BJ (cell line): ENCODE data around the gene MYADML2. TPM values are rescaled to one million over a fixed set of nuclear protein-coding genes. Genes with fewer than 3 reads are reported as not detected.
A peak's percentile ranks its signal among the peaks of the same experiment; 100 is the strongest.
"Not testable (repeated sequence)": the region's sequence is repeated elsewhere in the genome, so short reads cannot be mapped to it uniquely, and the experiment has no call there.

Experiments used
- CTCF ChIA-PET: fragments of 350-600 bp; formaldehyde crosslinking; extraction: SDS; loops from one replicate; lab custom pipeline; 2021; ENCODE audit warnings: antibody characterized with exemption, inconsistent platforms; lab: Yijun Ruan, JAX
- POLR2A ChIA-PET: fragments of 300-600 bp; sonication (Branson Sonifier 250); formaldehyde crosslinking; extraction: SDS; loops from one replicate; lab custom pipeline; 2021; ENCODE audit warnings: antibody characterized with exemption; lab: Charles Lee
- DNase-seq: peaks from one replicate; pipeline ENCODE4 v3.0.0-alpha.2; 2011; ENCODE audit warnings: low read depth
- H3K27me3 ChIP-seq: 2 replicates; pipeline ENCODE4 v1.6.0; 2011; ENCODE audit warnings: low read length; ENCODE audit not compliant: control insufficient read depth, insufficient read depth
- H3K36me3 ChIP-seq: 2 replicates; pipeline ENCODE4 v1.5.1; 2011; ENCODE audit warnings: low read length; ENCODE audit not compliant: control insufficient read depth, insufficient read depth
- H3K4me3 ChIP-seq: 2 replicates; pipeline ENCODE4 v1.5.1; 2011; ENCODE audit warnings: low read depth, mild to moderate bottlenecking, control low read depth, low read length
- polyA plus RNA-seq: library from polyadenylated mRNA; depleted of rRNA; stranded (reverse); fragments of >200 nt; gene quantifications from 2 replicates; pipeline ENCODE4 v1.2.3, GENCODE V29; 2011
- TF ChIP-seq, protein P1 (sequence below): IDR thresholded peaks from 2 replicates; pipeline ENCODE4 v1.5.1; 2011; ENCODE audit warnings: low read depth, mild to moderate bottlenecking, control low read depth, inconsistent platforms, low read length, moderate library complexity; ENCODE audit not compliant: insufficient read depth

The MYADML2 gene
- polyA plus RNA-seq, 1 experiment = not detected

DNA sequence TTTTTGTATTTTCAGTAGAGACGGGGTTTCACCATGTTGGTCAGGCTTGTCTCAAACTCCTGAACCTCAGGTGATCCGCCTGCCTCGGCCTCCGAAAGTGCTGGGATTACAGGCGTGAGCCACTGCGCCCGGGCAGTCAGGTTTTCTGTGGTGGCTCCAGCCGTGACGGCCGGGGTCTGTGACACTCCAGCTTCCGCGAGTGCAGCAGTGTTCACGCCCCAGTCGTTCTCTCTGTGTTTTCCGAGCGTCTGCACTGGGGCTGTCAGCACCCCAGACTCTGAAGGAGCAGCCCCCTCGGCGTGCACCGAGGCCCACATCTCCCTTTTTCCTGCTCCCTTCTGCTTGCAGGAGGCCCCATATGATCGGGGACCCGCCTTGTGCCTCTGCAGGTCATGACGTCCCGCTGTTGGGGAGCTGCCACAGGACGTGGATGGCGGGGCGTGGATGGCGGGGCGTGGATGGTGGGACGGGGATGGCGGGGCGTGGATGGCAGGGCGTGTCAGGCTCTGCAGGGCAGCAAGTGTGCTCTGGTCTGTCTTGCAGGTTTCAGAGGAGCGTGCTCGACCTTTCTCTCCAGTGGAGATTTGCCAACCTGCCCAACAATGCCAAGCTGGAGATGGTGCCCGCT lies 36.1 kb upstream of the MYADML2 start:
- DNase-seq = no peak
- peaks cover 16% of the 10 kb centered on the region for H3K36me3 ChIP-seq
- CTCF ChIA-PET = interaction anchor here (0.7 kb wide), 1 partner anchor 8 kb away, joined by 3 read pairs; no protein-coding TSS in a partner anchor
- no peaks in the 10 kb centered on the region for H3K27me3 ChIP-seq
- POLR2A ChIA-PET = no interaction called here
- TF ChIP-seq, protein P1, sequence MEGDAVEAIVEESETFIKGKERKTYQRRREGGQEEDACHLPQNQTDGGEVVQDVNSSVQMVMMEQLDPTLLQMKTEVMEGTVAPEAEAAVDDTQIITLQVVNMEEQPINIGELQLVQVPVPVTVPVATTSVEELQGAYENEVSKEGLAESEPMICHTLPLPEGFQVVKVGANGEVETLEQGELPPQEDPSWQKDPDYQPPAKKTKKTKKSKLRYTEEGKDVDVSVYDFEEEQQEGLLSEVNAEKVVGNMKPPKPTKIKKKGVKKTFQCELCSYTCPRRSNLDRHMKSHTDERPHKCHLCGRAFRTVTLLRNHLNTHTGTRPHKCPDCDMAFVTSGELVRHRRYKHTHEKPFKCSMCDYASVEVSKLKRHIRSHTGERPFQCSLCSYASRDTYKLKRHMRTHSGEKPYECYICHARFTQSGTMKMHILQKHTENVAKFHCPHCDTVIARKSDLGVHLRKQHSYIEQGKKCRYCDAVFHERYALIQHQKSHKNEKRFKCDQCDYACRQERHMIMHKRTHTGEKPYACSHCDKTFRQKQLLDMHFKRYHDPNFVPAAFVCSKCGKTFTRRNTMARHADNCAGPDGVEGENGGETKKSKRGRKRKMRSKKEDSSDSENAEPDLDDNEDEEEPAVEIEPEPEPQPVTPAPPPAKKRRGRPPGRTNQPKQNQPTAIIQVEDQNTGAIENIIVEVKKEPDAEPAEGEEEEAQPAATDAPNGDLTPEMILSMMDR = no peak
- no peak overlapping the region for H3K4me3 ChIP-seq

DNA sequence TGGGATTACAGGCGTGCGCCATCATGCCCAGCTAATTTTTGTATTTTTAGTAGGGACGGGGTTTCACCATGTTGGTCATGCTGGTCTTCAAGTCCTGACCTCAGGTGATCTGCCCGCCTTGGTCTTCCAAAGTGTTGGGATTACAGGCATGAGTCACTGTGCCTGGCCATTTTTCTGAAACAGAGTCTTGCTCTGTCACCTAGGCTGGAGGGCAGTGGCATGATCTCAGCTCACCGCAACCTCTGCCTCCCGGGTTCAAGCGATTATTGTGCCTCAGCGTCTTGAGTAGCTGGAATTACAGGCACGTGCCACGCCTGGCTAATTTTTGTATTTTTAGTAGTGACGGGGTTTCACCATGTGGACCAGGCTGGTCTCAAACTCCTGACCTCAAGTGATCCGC lies 34.5 kb upstream of the MYADML2 start:
- peaks cover 16% of the 10 kb centered on the region for H3K36me3 ChIP-seq
- H3K27me3 ChIP-seq, DNase-seq, POLR2A ChIA-PET, CTCF ChIA-PET, H3K4me3 ChIP-seq: not testable (repeated sequence)

DNA sequence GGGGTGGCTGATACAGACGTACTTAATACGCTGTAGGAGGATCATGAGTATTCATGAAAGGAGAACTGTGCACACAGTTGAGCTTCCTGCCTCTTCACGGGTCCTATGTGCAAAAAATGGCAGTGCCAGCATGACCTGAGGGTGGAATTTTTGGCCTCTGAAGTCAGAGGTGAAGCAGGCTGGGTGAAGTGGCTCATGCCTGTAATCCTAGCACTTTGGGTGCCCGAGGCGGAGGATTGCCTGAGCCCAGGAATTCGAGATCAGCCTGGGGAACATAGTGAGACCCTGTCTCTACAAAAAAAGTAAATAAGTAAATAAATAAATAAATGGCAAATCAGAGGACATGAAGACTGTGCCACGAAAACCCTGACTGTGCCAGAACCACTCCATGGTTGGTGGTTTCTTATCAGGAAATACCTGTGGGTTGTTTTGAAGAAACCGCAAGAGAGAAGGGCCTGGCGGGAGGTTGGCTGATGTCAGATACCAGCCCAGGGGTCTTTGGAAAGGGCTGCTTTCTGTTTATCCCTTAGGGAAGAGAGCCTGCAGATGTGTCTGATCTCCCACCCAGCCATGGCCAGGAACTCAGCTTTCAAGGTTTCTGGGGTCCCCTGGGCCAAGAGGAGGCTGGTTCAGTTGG lies 33.8 kb upstream of the MYADML2 start:
- H3K27me3 ChIP-seq = no peaks in the 10 kb centered on the region
- ChIA-PET POLR2A (no interaction called here), CTCF (no interaction called here)
- TF ChIP-seq, protein P1 = no peak
- peaks cover 13% of the 10 kb centered on the region for H3K36me3 ChIP-seq
- no peak for DNase-seq
- H3K4me3 ChIP-seq = no peak overlapping the region

DNA sequence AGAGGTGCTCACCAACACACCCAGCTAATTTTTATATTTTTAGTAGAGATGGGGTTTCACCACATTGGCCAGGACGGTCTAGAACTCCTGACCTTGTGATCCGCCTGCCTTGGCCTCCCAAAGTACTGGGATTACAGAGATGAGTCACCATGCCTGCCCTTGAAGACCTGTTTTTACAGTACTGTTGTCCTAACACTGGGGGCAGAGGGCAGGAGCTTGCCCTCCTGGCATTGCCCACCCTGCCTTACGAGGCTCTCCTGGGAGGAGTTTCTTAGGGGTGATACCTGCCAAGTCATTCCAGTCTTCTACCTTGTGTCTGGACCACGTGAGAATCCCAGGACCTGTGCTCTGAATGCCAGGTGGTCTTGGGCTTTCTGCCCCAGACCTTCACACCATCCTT lies 33.1 kb upstream of the MYADML2 start:
- CTCF ChIA-PET = interaction anchor here (1.1 to 1.2 kb wide), 2 partner anchors 9 to 41 kb away, joined by 3 to 5 read pairs; no protein-coding TSS in a partner anchor
- POLR2A ChIA-PET = no interaction called here
- no peak for DNase-seq
- Histone ChIP-seq H3K4me3 (no peak overlapping the region), H3K27me3 (no peaks in the 10 kb centered on the region), H3K36me3 (peaks cover 8% of the 10 kb centered on the region)
- TF ChIP-seq, protein P1 = no peak

DNA sequence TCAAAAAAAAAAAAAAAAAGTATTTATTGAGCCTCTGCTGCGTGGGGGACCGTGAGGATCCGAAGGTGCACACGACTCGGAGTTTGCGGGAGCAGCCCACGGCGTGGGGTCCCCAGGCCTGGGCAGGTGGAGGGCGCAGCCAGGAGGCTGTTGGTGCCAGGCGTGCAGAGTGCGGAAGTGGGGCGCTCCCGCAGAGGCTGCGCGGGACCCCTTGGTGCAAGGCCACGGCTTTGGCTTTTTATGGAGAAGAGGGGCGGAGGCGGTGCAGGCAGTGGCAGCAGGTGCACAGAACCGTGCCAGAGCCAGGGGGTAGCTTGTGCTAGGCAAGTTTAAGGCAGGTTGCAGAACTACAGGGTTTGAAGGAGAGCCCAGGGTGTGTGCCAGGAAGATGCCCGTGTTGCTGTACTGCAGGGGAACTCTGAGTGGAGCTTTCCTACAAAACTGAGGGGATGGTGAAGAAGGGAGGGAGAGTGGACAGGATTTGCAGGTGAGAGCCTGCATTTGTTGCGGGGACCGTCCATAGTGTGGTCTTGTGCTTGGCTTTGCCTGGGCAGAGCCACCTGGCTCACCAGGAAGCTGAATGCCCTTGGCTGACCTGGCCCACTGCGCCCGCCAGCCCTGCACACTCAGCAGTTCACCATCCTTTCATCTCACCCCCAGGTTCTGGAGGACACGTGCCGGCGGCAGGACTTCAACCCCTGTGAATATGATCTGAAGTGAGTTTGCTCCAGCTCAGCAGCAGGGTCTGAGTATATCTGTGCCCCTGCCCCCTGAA lies 31.7 kb upstream of the MYADML2 start:
- POLR2A ChIA-PET = no interaction called here
- H3K36me3 ChIP-seq = peaks cover 1% of the 10 kb centered on the region; the same call in 1 of the 2 replicates
- no peaks in the 10 kb centered on the region for H3K27me3 ChIP-seq
- TF ChIP-seq, protein P1 = no peak
- H3K4me3 ChIP-seq = peak overlapping the region; percentile 84; the same call in 1 of the 2 replicates
- no peak for DNase-seq
- CTCF ChIA-PET = interaction anchor here (0.7 to 1.1 kb wide), 2 partner anchors 10 to 19 kb away, joined by 3 to 5 read pairs; no protein-coding TSS in a partner anchor
